Uterus (tissue), 2 donors: ENCODE results near the gene EPM2A.

Experiments
- CTCF ChIP-seq, 4 experiments: fragments of 200-600 bp in 2 of 4; fragments of 450-650 bp in 2 of 4; sonication (generic) in 2 of 4; IDR thresholded peaks; one replicate each; pipeline ENCODE4 v1.5.1; 2016 to 2019; ENCODE audit warnings: antibody characterized with exemption in 4 of 4, mild to moderate bottlenecking in 2 of 4, moderate library complexity in 1 of 4
- POLR2A ChIP-seq, 2 donors: fragments of 450-650 bp; IDR thresholded peaks; one replicate each; pipeline ENCODE4 v1.6.1; 2016; ENCODE audit warnings: antibody characterized with exemption in 2 of 2, mild to moderate bottlenecking in 1 of 2, moderate library complexity in 1 of 2

- TF ChIP-seq CTCF (IDR thresholded peaks at IDR 0.05) (no peak), POLR2A (IDR thresholded peaks at IDR 0.05) (no peak)
Observed at GRCh38 chr6:145721144-145721543, 14.2 kb downstream of the EPM2A start.
